Gastrocnemius medialis (tissue), 4 donors: ENCODE measurements around the gene ZC3H12C. TPM values are rescaled to one million over a fixed set of nuclear protein-coding genes. Genes with fewer than 3 reads are reported as not detected.

Experiments
- ATAC-seq, 2 donors: fragments of 150-250 bp; one replicate each; pipeline ENCODE4 v1.9.1; 2016
- DNase-seq, 2 donors: peaks; one replicate each; pipeline ENCODE4 v3.0.0-alpha.2; 2019
- H3K27ac ChIP-seq, 4 donors: fragments of 200-600 bp; sonication (generic); 1 replicate in 1 of 4; 2 replicates in 3 of 4; pipeline ENCODE4 v1.5.1; 2016 to 2018; ENCODE audit warnings: mild to moderate bottlenecking in 2 of 4, moderate library complexity in 1 of 4
- H3K27me3 ChIP-seq, 3 donors: fragments of 200-600 bp; sonication (generic) in 2 of 3; 1 replicate in 1 of 3; 2 replicates in 2 of 3; pipeline versions ENCODE4 v1.5.1 to v1.6.0; 2016 to 2019; ENCODE audit warnings: mild to moderate bottlenecking in 1 of 3, moderate library complexity in 1 of 3
- H3K36me3 ChIP-seq, 2 donors: fragments of 200-600 bp; sonication (generic) in 1 of 2; one replicate each; pipeline ENCODE4 v1.5.1; 2017 to 2018
- H3K4me1 ChIP-seq, 2 donors: fragments of 200-600 bp; sonication (generic) in 1 of 2; one replicate each; pipeline ENCODE4 v1.5.1; 2016 to 2017; ENCODE audit warnings: mild to moderate bottlenecking in 2 of 2
- H3K4me3 ChIP-seq, 4 donors: fragments of 200-600 bp; sonication (generic) in 3 of 4; 1 replicate in 1 of 4; 2 replicates in 3 of 4; pipeline ENCODE4 v1.5.1; 2016 to 2019; ENCODE audit warnings: mild to moderate bottlenecking in 2 of 4
- H3K9me3 ChIP-seq, 3 donors: fragments of 200-600 bp; sonication (generic) in 2 of 3; 1 replicate in 1 of 3; 2 replicates in 2 of 3; pipeline ENCODE4 v1.5.1; 2016 to 2019
- CTCF ChIP-seq, 5 experiments: fragments of 450-650 bp in 3 of 5; fragments of 200-600 bp in 2 of 5; sonication (generic) in 2 of 5; IDR thresholded peaks in 4 of 5; conservative IDR thresholded peaks in 1 of 5; 1 replicate in 4 of 5; 2 replicates in 1 of 5; pipeline ENCODE4 v1.5.1; 2016 to 2019; ENCODE audit warnings: antibody characterized with exemption in 5 of 5, mild to moderate bottlenecking in 3 of 5, moderate library complexity in 3 of 5
- POLR2A ChIP-seq, 2 donors: fragments of 450-650 bp; IDR thresholded peaks; one replicate each; pipeline ENCODE4 v1.6.1; 2017; ENCODE audit warnings: antibody characterized with exemption in 2 of 2, mild to moderate bottlenecking in 2 of 2, moderate library complexity in 2 of 2
- in situ Hi-C, 4 donors: fragments of 200-750 bp; cut with MboI; loops; one replicate each; pipeline versions ENCODE4 v1.15.0 to v1.8.0; 2017; ENCODE audit warnings: low sequenced_read_pairs in 4 of 4
- intact Hi-C: fragments of 100-400 bp; cut with DNase I; formaldehyde crosslinking; loops from one replicate; pipeline ENCODE4 v1.15.1; 2023; ENCODE audit warnings: low total_unique reads
- total RNA-seq, 4 donors: library from RNA; depleted of rRNA; stranded (reverse); fragments of >200 nt; gene quantifications; one replicate each; pipeline versions ENCODE4 v1.1.0 to v1.2.3, GENCODE V29; 2016

Gene ZC3H12C
- total RNA-seq, 4 donors from 2014 or later: 20.9 to 41.1 (median 30.9) TPM

- intact Hi-C loops: no loop called here
- H3K27me3 ChIP-seq: no peaks in the 10 kb centered on the region
- H3K4me3 ChIP-seq: no peak overlapping the region
- TF ChIP-seq POLR2A (IDR thresholded peaks at IDR 0.05) (no peak), CTCF (IDR thresholded peaks at IDR 0.05 in 4 of 5, conservative IDR thresholded peaks at IDR 0.05 in 1 of 5) (no peak)
- H3K27ac ChIP-seq: no peak overlapping the region
- H3K4me1 ChIP-seq: no peaks in the 10 kb centered on the region
- H3K9me3 ChIP-seq: no peaks in the 10 kb centered on the region
- in situ Hi-C loops: no loop called here
- no peak for ATAC-seq
- DNase-seq: no peak
- H3K36me3 ChIP-seq: peaks cover 2 to 23% of the 10 kb centered on the region in 2 donors
Observed at GRCh38 chr11:110168033-110168803, 75.0 kb downstream of the ZC3H12C start.

GRCh38 chr11:110169738-110170137 is 76.5 kb downstream of the ZC3H12C start:
- TF ChIP-seq CTCF (IDR thresholded peaks at IDR 0.05 in 4 of 5, conservative IDR thresholded peaks at IDR 0.05 in 1 of 5): no peak
- TF ChIP-seq POLR2A (IDR thresholded peaks at IDR 0.05): no peak
- Histone ChIP-seq H3K4me3 (no peak overlapping the region), H3K4me1 (peaks cover 0 to 7% of the 10 kb centered on the region in 2 donors), H3K27me3 (no peaks in the 10 kb centered on the region), H3K27ac (no peak overlapping the region), H3K36me3 (peaks cover 2 to 13% of the 10 kb centered on the region in 2 donors), H3K9me3 (no peaks in the 10 kb centered on the region)
- ATAC-seq (no peak), DNase-seq (no peak)
- intact Hi-C loops (loop anchor here (10.0 kb wide), 1 partner anchor 225 kb away; no protein-coding TSS in a partner anchor), in situ Hi-C loops (no loop called here)

- Histone ChIP-seq H3K27ac (no peak overlapping the region), H3K27me3 (no peaks in the 10 kb centered on the region), H3K4me3 (no peak overlapping the region), H3K4me1 (peaks cover 0 to 7% of the 10 kb centered on the region in 2 donors), H3K36me3 (peaks cover 0 to 2% of the 10 kb centered on the region in 2 donors), H3K9me3 (no peaks in the 10 kb centered on the region)
- intact Hi-C loops: loop anchor here (10.0 kb wide), 1 partner anchor 228 kb away; no protein-coding TSS in a partner anchor
- in situ Hi-C loops: no loop called here
- no peak for DNase-seq
- no peak for ATAC-seq
- TF ChIP-seq CTCF (IDR thresholded peaks at IDR 0.05 in 4 of 5, conservative IDR thresholded peaks at IDR 0.05 in 1 of 5) (no peak), POLR2A (IDR thresholded peaks at IDR 0.05) (no peak)
Observed at GRCh38 chr11:110172468-110173065, 79.4 kb downstream of the ZC3H12C start.

- TF ChIP-seq POLR2A (IDR thresholded peaks at IDR 0.05) (no peak), CTCF (IDR thresholded peaks at IDR 0.05 in 4 of 5, conservative IDR thresholded peaks at IDR 0.05 in 1 of 5) (peak; percentile 31 to 78 (median 50))
- intact Hi-C loops (loop anchor here (10.0 kb wide), 1 partner anchor 229 kb away; no protein-coding TSS in a partner anchor), in situ Hi-C loops (no loop called here)
- Histone ChIP-seq H3K4me3 (peak overlapping the region in 1 of 4 donors; percentile 4), H3K27me3 (no peaks in the 10 kb centered on the region), H3K4me1 (peaks cover 0 to 7% of the 10 kb centered on the region in 2 donors), H3K36me3 (peaks cover 0 to 2% of the 10 kb centered on the region in 2 donors), H3K27ac (no peak overlapping the region), H3K9me3 (no peaks in the 10 kb centered on the region)
- peak in 1 of 2 donors; percentile 43 for DNase-seq
- ATAC-seq: peak; percentile 49 to 81
Observed at GRCh38 chr11:110173811-110174644, 80.8 kb downstream of the ZC3H12C start.
